ENCODE results near the gene CARM1. TPM values are rescaled to one million over a fixed set of nuclear protein-coding genes. Genes with fewer than 3 reads are reported as not detected.
A peak's percentile ranks its signal among the peaks of the same experiment; 100 is the strongest.

Gene CARM1
- total and polyA plus RNA-seq, 2 donors (not counting 3 experiments of a cell fraction or from before 2014, with no cell fraction given), result 65.6 to 70.8 TPM

DNA sequence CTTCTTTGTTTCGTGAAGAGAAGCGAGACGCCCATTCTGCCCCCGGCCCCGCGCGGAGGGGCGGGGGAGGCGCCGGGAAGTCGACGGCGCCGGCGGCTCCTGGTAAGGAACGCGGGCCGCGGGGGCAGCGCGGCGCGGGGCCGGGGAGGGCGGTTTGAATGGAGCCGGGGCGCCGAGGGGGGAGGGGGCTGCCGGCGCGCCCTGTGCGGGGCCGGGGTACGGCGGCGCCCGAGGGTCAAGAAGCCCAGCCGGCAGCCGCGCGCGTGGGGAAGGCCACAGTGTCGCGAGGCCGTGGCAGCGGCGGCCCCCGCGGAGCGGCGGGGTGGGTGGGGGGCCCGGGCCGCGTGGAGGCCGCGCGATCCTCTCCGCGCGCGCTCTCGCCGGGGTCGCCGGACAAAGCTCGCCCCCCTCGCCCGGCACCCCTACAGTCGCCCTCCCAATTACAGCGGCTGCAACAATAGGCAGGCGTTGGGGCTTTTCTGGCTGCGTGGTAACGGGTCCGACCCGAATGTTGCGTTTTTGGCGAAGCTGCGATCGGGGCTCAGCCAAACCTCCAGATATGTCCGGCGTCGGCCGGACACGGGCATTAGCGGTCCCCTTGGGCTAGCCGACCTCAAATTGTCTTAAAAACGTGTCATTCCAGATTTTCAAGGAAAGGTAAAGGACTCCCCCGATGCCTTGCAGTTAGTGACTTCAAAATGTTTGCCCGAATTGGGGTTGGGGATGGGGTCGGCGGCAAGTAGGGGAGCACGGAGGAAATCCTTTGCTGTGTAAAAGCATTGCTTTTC is 89.9 kb downstream of the CARM1 start:
- peaks cover 51% of the 10 kb centered on the region for H3K79me2 ChIP-seq (ENCODE audit: control insufficient read depth, insufficient read depth, low read length)
- H2AFZ ChIP-seq (ENCODE audit: low read depth, low read length), result peak overlapping the region; percentile 37
- TF ChIP-seq POLR2A (IDR thresholded peaks at IDR 0.05; ENCODE audit: low read depth, low read length) (peak; percentile 50), POLR2AphosphoS5 (IDR thresholded peaks at IDR 0.05; ENCODE audit: insufficient read depth, low read depth, low read length) (no peak), FOS (IDR thresholded peaks at IDR 0.05; ENCODE audit: borderline replicate concordance, insufficient read depth, low read length) (no peak), JUN (IDR thresholded peaks at IDR 0.05; ENCODE audit: borderline replicate concordance, insufficient read depth, insufficient read length, low read depth) (no peak)
- TF ChIP-seq, protein P1, sequence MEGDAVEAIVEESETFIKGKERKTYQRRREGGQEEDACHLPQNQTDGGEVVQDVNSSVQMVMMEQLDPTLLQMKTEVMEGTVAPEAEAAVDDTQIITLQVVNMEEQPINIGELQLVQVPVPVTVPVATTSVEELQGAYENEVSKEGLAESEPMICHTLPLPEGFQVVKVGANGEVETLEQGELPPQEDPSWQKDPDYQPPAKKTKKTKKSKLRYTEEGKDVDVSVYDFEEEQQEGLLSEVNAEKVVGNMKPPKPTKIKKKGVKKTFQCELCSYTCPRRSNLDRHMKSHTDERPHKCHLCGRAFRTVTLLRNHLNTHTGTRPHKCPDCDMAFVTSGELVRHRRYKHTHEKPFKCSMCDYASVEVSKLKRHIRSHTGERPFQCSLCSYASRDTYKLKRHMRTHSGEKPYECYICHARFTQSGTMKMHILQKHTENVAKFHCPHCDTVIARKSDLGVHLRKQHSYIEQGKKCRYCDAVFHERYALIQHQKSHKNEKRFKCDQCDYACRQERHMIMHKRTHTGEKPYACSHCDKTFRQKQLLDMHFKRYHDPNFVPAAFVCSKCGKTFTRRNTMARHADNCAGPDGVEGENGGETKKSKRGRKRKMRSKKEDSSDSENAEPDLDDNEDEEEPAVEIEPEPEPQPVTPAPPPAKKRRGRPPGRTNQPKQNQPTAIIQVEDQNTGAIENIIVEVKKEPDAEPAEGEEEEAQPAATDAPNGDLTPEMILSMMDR (IDR thresholded peaks at IDR 0.05; ENCODE audit: extremely low read depth in 1 of 2, insufficient read depth in 1 of 2, low read depth in 1 of 2, low read length in 2 of 2), result no peak
- TF ChIP-seq, protein P2, sequence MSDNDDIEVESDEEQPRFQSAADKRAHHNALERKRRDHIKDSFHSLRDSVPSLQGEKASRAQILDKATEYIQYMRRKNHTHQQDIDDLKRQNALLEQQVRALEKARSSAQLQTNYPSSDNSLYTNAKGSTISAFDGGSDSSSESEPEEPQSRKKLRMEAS (IDR thresholded peaks at IDR 0.05; ENCODE audit: insufficient read depth, insufficient read length), result no peak
- peaks cover 9% of the 10 kb centered on the region for H3K4me1 ChIP-seq (ENCODE audit: control insufficient read depth, extremely low read depth, insufficient read depth, low read length)
- FAIRE-seq (no peak), DNase-seq (ENCODE audit: low read depth, low spot score) (no peak)
- H3K36me3 ChIP-seq (ENCODE audit: control insufficient read depth in 2 of 2, extremely low read depth in 1 of 2, insufficient read depth in 2 of 2, low read length in 2 of 2), result no peaks in the 10 kb centered on the region
- ChIA-PET CTCF (interaction anchor here (0.7 to 4.7 kb wide), 7 partner anchors 14 to 75 kb away, joined by 3 to 35 read pairs (median 4); no protein-coding TSS in a partner anchor), POLR2A (no interaction called here)
- BruUV-seq (replicated peaks), result no TSS peak
- peak overlapping the region; percentile 68 to 100 (median 98) for H3K4me3 ChIP-seq (replicated peaks in 1 of 3; ENCODE audit: insufficient read depth in 1 of 3, low read depth in 1 of 3, low read length in 3 of 3)
- H3K9me3 ChIP-seq (replicated peaks; ENCODE audit: control insufficient read depth, insufficient read depth, low read length), result no peaks in the 10 kb centered on the region
- no peaks in the 10 kb centered on the region for H3K9me1 ChIP-seq (replicated peaks; ENCODE audit: control insufficient read depth, extremely low read depth, insufficient read depth, low read length)
- H3K9ac ChIP-seq (replicated peaks; ENCODE audit: extremely low read depth, insufficient read depth, low read length), result peak overlapping the region; percentile 89
- peak overlapping the region; percentile 77 for H3K4me2 ChIP-seq (ENCODE audit: insufficient read depth, low read length)
- peak overlapping the region; percentile 45 for H3K27ac ChIP-seq (ENCODE audit: insufficient read depth, low read depth, low read length)
- no peaks in the 10 kb centered on the region for H3K27me3 ChIP-seq (ENCODE audit: control insufficient read depth in 2 of 2, insufficient read depth in 2 of 2, low read length in 2 of 2)
- peaks cover 6% of the 10 kb centered on the region for H4K20me1 ChIP-seq (replicated peaks; ENCODE audit: control insufficient read depth, extremely low read depth, insufficient read depth, low read length)
- dilution Hi-C loops (cut with MboI; ENCODE audit: extremely low pct_ligation_motif_present, low sequenced_read_pairs), result no loop called here
- intact Hi-C loops (cut with micrococcal nuclease), result no loop called here
